ENCODE measurements around the gene RPS5. TPM values are rescaled to one million over a fixed set of nuclear protein-coding genes. Genes with fewer than 3 reads are reported as not detected.

Gene RPS5
- total RNA-seq, 1 experiment from 2014 or later: 1,982 TPM

DNA sequence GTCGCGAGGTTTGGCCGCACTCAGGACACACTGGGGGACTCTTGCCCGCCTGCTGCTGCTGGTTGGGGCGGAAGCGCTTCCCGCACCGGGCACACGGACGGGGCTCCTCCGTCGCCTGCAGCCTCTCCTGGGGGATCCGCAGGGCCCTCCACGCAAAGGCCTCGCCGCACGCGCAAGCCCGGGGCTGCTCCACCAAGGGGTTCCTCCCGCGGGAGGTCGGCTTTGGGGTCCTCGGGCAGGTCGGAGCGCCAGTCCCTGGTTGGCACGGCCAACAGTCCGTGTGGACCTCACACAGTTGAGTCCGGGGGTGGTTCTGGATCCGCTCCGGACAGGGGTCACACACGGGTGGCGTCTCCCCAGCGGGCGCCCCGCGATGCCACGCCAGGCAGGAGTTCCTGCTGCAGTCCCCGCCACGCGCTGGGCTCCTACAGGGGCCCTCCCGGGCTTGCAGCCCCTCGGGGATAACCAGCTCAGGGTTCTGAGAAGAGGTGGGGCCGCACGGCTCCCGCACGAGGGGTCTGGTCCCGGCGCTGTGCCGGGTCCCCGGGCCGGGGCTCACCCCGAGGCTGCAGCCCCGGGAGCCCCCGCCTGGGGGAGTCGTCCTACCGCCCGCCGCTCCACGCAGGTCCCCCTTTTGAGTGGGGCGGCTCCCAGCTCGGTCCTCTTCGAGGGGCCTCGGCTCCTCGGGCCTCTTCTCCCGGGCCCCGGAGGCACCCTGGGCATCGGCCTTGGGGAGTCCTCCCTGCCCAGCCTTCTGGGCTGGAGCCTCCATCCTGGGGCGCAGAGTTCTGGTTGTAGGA is 18.3 kb upstream of the RPS5 start:
- DNase-seq (ENCODE audit: low read depth, low spot score) (no peak), ATAC-seq (no peak)
- Histone ChIP-seq H3K4me1 (ENCODE audit: control insufficient read depth in 1 of 2, insufficient read depth in 2 of 2, low read length in 2 of 2) (peaks cover 0 to 4% of the 10 kb centered on the region in 2 experiments; a peak in 1 of 4 replicates), H3K4me3 (replicated peaks in 1 of 2; ENCODE audit: low read depth in 1 of 2, low read length in 2 of 2) (no peak overlapping the region), H3K27me3 (ENCODE audit: insufficient read depth, low read length) (no peaks in the 10 kb centered on the region), H3K9me3 (ENCODE audit: control insufficient read depth in 1 of 2, insufficient read depth in 1 of 2, low read depth in 1 of 2, low read length in 2 of 2) (no peaks in the 10 kb centered on the region), H3K9me2 (ENCODE audit: insufficient read depth) (no peaks in the 10 kb centered on the region), H2AFZ (ENCODE audit: low read depth, low read length, poor library complexity, severe bottlenecking) (no peak overlapping the region), H4K20me1 (ENCODE audit: insufficient read depth) (no peaks in the 10 kb centered on the region), H3K36me3 (ENCODE audit: control insufficient read depth in 1 of 2, insufficient read depth in 2 of 2, low read length in 2 of 2) (no peaks in the 10 kb centered on the region), H3K79me2 (ENCODE audit: insufficient read depth, low read length) (no peaks in the 10 kb centered on the region), H3K27ac (ENCODE audit: low read depth, low read length) (no peak overlapping the region), H3K4me2 (ENCODE audit: low read length) (no peak overlapping the region), H3K9ac (ENCODE audit: low read length) (no peak overlapping the region)
- no peak for TF ChIP-seq ELF1 (IDR thresholded peaks at IDR 0.05; ENCODE audit: borderline replicate concordance, low read depth)
- TF ChIP-seq CEBPB (IDR thresholded peaks at IDR 0.05; ENCODE audit: low read depth): no peak
- no peak for TF ChIP-seq EZH2 (IDR thresholded peaks at IDR 0.05)
- TF ChIP-seq POLR2AphosphoS5 (IDR thresholded peaks at IDR 0.05; ENCODE audit: low read depth, low read length): no peak
- TF ChIP-seq EZH2phosphoT487 (IDR thresholded peaks at IDR 0.05; ENCODE audit: borderline replicate concordance): no peak
- no peak for TF ChIP-seq RAD21 (IDR thresholded peaks at IDR 0.05; ENCODE audit: low read depth)
- TF ChIP-seq YY1 (IDR thresholded peaks at IDR 0.05; ENCODE audit: extremely low read depth, insufficient replicate concordance, low read depth, low read length): no peak
- no peak for TF ChIP-seq EGR1 (IDR thresholded peaks at IDR 0.05; ENCODE audit: low read depth)
- TF ChIP-seq, protein P1, sequence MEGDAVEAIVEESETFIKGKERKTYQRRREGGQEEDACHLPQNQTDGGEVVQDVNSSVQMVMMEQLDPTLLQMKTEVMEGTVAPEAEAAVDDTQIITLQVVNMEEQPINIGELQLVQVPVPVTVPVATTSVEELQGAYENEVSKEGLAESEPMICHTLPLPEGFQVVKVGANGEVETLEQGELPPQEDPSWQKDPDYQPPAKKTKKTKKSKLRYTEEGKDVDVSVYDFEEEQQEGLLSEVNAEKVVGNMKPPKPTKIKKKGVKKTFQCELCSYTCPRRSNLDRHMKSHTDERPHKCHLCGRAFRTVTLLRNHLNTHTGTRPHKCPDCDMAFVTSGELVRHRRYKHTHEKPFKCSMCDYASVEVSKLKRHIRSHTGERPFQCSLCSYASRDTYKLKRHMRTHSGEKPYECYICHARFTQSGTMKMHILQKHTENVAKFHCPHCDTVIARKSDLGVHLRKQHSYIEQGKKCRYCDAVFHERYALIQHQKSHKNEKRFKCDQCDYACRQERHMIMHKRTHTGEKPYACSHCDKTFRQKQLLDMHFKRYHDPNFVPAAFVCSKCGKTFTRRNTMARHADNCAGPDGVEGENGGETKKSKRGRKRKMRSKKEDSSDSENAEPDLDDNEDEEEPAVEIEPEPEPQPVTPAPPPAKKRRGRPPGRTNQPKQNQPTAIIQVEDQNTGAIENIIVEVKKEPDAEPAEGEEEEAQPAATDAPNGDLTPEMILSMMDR (IDR thresholded peaks at IDR 0.05 in 2 of 3, conservative IDR thresholded peaks at IDR 0.05 in 1 of 3; ENCODE audit: borderline replicate concordance in 1 of 3, insufficient read depth in 1 of 3, low read depth in 2 of 3, low read length in 2 of 3): no peak
- no peak for TF ChIP-seq JUND (IDR thresholded peaks at IDR 0.05)
- TF ChIP-seq, protein P2, sequence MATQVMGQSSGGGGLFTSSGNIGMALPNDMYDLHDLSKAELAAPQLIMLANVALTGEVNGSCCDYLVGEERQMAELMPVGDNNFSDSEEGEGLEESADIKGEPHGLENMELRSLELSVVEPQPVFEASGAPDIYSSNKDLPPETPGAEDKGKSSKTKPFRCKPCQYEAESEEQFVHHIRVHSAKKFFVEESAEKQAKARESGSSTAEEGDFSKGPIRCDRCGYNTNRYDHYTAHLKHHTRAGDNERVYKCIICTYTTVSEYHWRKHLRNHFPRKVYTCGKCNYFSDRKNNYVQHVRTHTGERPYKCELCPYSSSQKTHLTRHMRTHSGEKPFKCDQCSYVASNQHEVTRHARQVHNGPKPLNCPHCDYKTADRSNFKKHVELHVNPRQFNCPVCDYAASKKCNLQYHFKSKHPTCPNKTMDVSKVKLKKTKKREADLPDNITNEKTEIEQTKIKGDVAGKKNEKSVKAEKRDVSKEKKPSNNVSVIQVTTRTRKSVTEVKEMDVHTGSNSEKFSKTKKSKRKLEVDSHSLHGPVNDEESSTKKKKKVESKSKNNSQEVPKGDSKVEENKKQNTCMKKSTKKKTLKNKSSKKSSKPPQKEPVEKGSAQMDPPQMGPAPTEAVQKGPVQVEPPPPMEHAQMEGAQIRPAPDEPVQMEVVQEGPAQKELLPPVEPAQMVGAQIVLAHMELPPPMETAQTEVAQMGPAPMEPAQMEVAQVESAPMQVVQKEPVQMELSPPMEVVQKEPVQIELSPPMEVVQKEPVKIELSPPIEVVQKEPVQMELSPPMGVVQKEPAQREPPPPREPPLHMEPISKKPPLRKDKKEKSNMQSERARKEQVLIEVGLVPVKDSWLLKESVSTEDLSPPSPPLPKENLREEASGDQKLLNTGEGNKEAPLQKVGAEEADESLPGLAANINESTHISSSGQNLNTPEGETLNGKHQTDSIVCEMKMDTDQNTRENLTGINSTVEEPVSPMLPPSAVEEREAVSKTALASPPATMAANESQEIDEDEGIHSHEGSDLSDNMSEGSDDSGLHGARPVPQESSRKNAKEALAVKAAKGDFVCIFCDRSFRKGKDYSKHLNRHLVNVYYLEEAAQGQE (IDR thresholded peaks at IDR 0.05; ENCODE audit: low read depth): no peak
- ChIA-PET CTCF (no interaction called here), POLR2A (no interaction called here), RAD21 (ENCODE audit: low non-redundant PET in 1 of 2, low total read pairs in 2 of 2, uncharacterized antibody in 2 of 2, unreplicated experiment in 2 of 2) (no interaction called here)
- intact Hi-C loops (cut with micrococcal nuclease): no loop called here
- no TSS peak for BruUV-seq (replicated peaks)
